ENCODE measurements around the gene TUBB6.

Gene TUBB6

GRCh38 chr18:12347895-12348294 lies 39.9 kb downstream of the TUBB6 start:
- Histone ChIP-seq H3K4me1 (ENCODE audit: control insufficient read depth, insufficient read depth, low read length) (no peaks in the 10 kb centered on the region), H3K36me3 (ENCODE audit: control insufficient read depth, insufficient read depth, low read length, severe bottlenecking) (peaks cover 96% of the 10 kb centered on the region), H3K4me3 (ENCODE audit: low read length) (no peak overlapping the region), H3K27me3 (replicated peaks; ENCODE audit: control insufficient read depth, insufficient read depth, low read length) (no peaks in the 10 kb centered on the region), H3K9ac (ENCODE audit: low read length) (no peak overlapping the region), H3K9me3 (ENCODE audit: control insufficient read depth, low read length) (no peaks in the 10 kb centered on the region)
- DNase-seq (ENCODE audit: low read depth): no peak

- peaks cover 96% of the 10 kb centered on the region for H3K36me3 ChIP-seq (ENCODE audit: control insufficient read depth, insufficient read depth, low read length, severe bottlenecking)
- no peak for DNase-seq (ENCODE audit: low read depth)
These were observed 44.1 kb downstream of the TUBB6 start for GRCh38 chr18:12352188-12352587.

DNA sequence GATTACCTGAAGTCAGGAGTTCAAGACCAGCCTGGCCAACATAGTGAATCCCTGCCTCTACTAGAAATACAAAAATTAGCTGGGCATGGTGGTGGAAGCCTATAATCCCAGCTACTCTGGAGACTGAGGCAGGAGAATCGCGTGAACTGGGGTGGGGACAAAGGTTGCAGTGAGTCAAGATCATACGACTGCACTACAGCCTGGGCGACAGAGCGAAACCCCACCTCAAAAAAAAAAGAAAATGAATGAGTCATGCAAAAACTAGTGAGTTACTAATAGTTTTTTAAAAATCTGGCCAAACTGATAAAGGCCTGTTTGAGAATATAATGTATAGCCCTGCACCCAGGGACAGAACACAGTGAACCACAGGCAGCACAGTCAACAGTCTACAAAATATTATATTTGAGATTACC lies 51.5 kb downstream of the TUBB6 start:
- no peaks in the 10 kb centered on the region for H3K9me3 ChIP-seq (ENCODE audit: control insufficient read depth, low read length)
- H3K27me3 ChIP-seq (replicated peaks; ENCODE audit: control insufficient read depth, insufficient read depth, low read length): no peaks in the 10 kb centered on the region
- DNase-seq (ENCODE audit: low read depth): no peak
- no peak overlapping the region for H3K9ac ChIP-seq (ENCODE audit: low read length)
- H3K4me1 ChIP-seq (ENCODE audit: control insufficient read depth, insufficient read depth, low read length): peaks cover 3% of the 10 kb centered on the region
- H3K4me3 ChIP-seq (ENCODE audit: low read length): no peak overlapping the region
- H3K36me3 ChIP-seq (ENCODE audit: control insufficient read depth, insufficient read depth, low read length, severe bottlenecking): peaks cover 96% of the 10 kb centered on the region

More at GRCh38 chr18:12352188-12352587, 44.1 kb downstream of the TUBB6 start:
- Histone ChIP-seq H3K27me3 (replicated peaks; ENCODE audit: control insufficient read depth, insufficient read depth, low read length) (no peaks in the 10 kb centered on the region), H3K4me3 (ENCODE audit: low read length) (no peak overlapping the region), H3K9ac (ENCODE audit: low read length) (no peak overlapping the region), H3K4me1 (ENCODE audit: control insufficient read depth, insufficient read depth, low read length) (no peaks in the 10 kb centered on the region), H3K9me3 (ENCODE audit: control insufficient read depth, low read length) (no peaks in the 10 kb centered on the region)

GRCh38 chr18:12361770-12362378 lies 53.8 kb downstream of the TUBB6 start:
- Histone ChIP-seq H3K27me3 (replicated peaks; ENCODE audit: control insufficient read depth, insufficient read depth, low read length) (no peaks in the 10 kb centered on the region), H3K9me3 (ENCODE audit: control insufficient read depth, low read length) (no peaks in the 10 kb centered on the region), H3K4me1 (ENCODE audit: control insufficient read depth, insufficient read depth, low read length) (peaks cover 3% of the 10 kb centered on the region), H3K4me3 (ENCODE audit: low read length) (no peak overlapping the region), H3K36me3 (ENCODE audit: control insufficient read depth, insufficient read depth, low read length, severe bottlenecking) (peaks cover 91% of the 10 kb centered on the region), H3K9ac (ENCODE audit: low read length) (no peak overlapping the region)
- DNase-seq (ENCODE audit: low read depth): no peak

DNA sequence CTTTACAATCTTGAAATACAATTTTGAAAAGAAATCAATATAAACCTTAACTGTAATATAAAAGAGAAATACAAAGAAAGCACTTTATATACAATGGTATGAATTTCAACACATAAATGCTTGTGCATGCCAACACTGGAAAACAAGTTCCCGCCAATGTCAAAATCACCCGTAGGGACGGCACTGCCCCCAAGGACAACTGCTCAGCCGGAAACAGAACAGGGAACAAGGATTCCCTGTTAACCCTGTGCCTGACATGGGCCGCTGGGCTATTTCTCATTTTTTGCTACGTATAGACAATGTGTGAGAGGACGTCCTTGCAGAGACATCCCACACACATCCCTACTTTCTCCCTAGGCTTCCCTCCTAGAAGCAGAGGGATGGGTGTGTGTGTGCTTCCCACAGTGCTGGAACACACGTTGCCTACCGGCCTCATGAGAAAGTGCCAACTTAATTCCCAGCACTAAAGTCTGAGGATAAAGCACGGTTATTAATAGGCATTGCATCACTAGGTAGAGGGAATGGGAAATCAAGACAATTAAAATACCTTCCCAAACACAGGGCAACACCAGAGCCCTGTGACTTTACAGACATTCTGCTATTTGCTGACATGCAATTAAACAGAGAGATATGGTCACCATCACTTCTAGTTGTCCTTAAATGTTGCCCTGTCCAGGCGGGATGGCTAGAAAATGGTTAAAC lies 54.6 kb downstream of the TUBB6 start:
- no peak overlapping the region for H3K4me3 ChIP-seq (ENCODE audit: low read length)
- no peak for DNase-seq (ENCODE audit: low read depth)
- H3K9me3 ChIP-seq (ENCODE audit: control insufficient read depth, low read length): no peaks in the 10 kb centered on the region
- H3K36me3 ChIP-seq (ENCODE audit: control insufficient read depth, insufficient read depth, low read length, severe bottlenecking): peaks cover 91% of the 10 kb centered on the region
- no peak overlapping the region for H3K9ac ChIP-seq (ENCODE audit: low read length)
- no peaks in the 10 kb centered on the region for H3K27me3 ChIP-seq (replicated peaks; ENCODE audit: control insufficient read depth, insufficient read depth, low read length)
- H3K4me1 ChIP-seq (ENCODE audit: control insufficient read depth, insufficient read depth, low read length): peaks cover 9% of the 10 kb centered on the region

DNA sequence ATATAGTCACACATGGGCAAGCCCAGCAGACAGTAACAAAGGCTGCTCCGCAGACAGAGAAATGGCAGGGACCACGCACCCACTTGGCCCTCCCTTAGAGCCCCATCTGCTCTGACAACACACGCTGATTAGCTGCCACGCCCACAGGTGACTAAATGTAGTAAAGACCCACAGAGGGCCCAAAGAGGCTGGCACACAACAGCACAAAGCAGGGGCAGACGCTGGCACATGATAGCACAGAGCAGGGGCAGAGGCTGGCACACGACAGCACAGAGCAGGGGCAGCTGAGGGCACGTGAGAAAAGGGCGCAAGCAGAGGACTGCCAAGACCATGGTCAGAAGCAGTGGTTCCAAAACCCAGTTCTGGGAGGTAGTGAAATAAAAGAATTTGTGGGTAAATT lies 58.3 kb downstream of the TUBB6 start:
- H3K4me3 ChIP-seq (ENCODE audit: low read length): no peak overlapping the region
- H3K9me3 ChIP-seq (ENCODE audit: control insufficient read depth, low read length): no peaks in the 10 kb centered on the region
- no peak for DNase-seq (ENCODE audit: low read depth)
- peaks cover 13% of the 10 kb centered on the region for H3K4me1 ChIP-seq (ENCODE audit: control insufficient read depth, insufficient read depth, low read length)
- H3K36me3 ChIP-seq (ENCODE audit: control insufficient read depth, insufficient read depth, low read length, severe bottlenecking): peaks cover 70% of the 10 kb centered on the region
- H3K9ac ChIP-seq (ENCODE audit: low read length): no peak overlapping the region
- H3K27me3 ChIP-seq (replicated peaks; ENCODE audit: control insufficient read depth, insufficient read depth, low read length): no peaks in the 10 kb centered on the region

- peaks cover 16% of the 10 kb centered on the region for H3K4me1 ChIP-seq (ENCODE audit: control insufficient read depth, insufficient read depth, low read length)
- no peak for DNase-seq (ENCODE audit: low read depth)
- no peaks in the 10 kb centered on the region for H3K9me3 ChIP-seq (ENCODE audit: control insufficient read depth, low read length)
- H3K36me3 ChIP-seq (ENCODE audit: control insufficient read depth, insufficient read depth, low read length, severe bottlenecking): peaks cover 66% of the 10 kb centered on the region
- H3K9ac ChIP-seq (ENCODE audit: low read length): no peak overlapping the region
- no peak overlapping the region for H3K4me3 ChIP-seq (ENCODE audit: low read length)
- no peaks in the 10 kb centered on the region for H3K27me3 ChIP-seq (replicated peaks; ENCODE audit: control insufficient read depth, insufficient read depth, low read length)
These were observed 58.7 kb downstream of the TUBB6 start for GRCh38 chr18:12366784-12367183.

- Histone ChIP-seq H3K4me3 (ENCODE audit: low read length) (no peak overlapping the region), H3K9ac (ENCODE audit: low read length) (no peak overlapping the region), H3K4me1 (ENCODE audit: control insufficient read depth, insufficient read depth, low read length) (peaks cover 33% of the 10 kb centered on the region), H3K36me3 (ENCODE audit: control insufficient read depth, insufficient read depth, low read length, severe bottlenecking) (peaks cover 45% of the 10 kb centered on the region), H3K9me3 (ENCODE audit: control insufficient read depth, low read length) (no peaks in the 10 kb centered on the region), H3K27me3 (replicated peaks; ENCODE audit: control insufficient read depth, insufficient read depth, low read length) (no peaks in the 10 kb centered on the region)
- DNase-seq (ENCODE audit: low read depth): no peak
These were observed 61.2 kb downstream of the TUBB6 start for GRCh38 chr18:12369211-12369610.

DNA sequence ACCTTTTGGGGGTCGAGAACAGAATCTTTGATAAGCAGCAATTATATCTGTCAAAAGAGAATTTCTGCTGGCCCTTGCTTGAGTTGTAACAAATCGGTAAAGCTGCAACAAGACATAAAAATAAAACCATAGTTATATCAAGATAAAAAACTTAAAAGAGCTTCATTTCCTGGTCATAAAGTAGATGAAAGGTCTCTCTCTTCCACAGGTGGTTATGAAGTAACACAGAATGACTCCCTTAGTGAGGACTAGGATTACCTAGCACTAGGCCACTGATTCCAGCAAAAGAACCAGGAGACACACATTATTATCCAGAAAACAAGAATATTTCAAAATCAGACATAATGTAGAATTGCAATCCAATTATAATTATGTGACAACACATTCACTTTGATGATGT lies 63.5 kb downstream of the TUBB6 start:
- Histone ChIP-seq H3K4me1 (ENCODE audit: control insufficient read depth, insufficient read depth, low read length) (peaks cover 48% of the 10 kb centered on the region), H3K9ac (ENCODE audit: low read length) (no peak overlapping the region), H3K4me3 (ENCODE audit: low read length) (no peak overlapping the region), H3K9me3 (ENCODE audit: control insufficient read depth, low read length) (no peaks in the 10 kb centered on the region), H3K27me3 (replicated peaks; ENCODE audit: control insufficient read depth, insufficient read depth, low read length) (no peaks in the 10 kb centered on the region), H3K36me3 (ENCODE audit: control insufficient read depth, insufficient read depth, low read length, severe bottlenecking) (peaks cover 31% of the 10 kb centered on the region)
- DNase-seq (ENCODE audit: low read depth): no peak

DNA sequence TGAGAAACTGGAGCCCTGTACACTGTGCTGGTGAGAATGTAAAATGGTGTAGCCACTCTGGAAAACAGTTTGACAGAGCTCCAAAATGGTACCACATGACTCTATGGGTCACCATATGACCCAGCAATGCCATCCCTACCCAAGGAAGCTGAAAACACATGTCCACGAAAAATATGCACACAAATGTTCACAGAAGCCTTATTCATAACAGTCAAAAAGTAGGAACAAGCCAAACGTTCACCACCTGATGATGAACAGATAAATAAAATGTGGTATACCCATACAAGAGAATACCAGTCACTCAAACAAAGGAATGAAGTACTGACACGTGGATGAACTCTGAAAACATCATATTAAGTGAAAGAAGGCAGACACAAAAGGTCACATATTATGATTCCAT lies 64.4 kb downstream of the TUBB6 start:
- H3K9ac ChIP-seq (ENCODE audit: low read length): no peak overlapping the region
- no peaks in the 10 kb centered on the region for H3K27me3 ChIP-seq (replicated peaks; ENCODE audit: control insufficient read depth, insufficient read depth, low read length)
- peaks cover 23% of the 10 kb centered on the region for H3K36me3 ChIP-seq (ENCODE audit: control insufficient read depth, insufficient read depth, low read length, severe bottlenecking)
- H3K4me1 ChIP-seq (ENCODE audit: control insufficient read depth, insufficient read depth, low read length): peaks cover 44% of the 10 kb centered on the region
- no peak overlapping the region for H3K4me3 ChIP-seq (ENCODE audit: low read length)
- no peak for DNase-seq (ENCODE audit: low read depth)
- no peaks in the 10 kb centered on the region for H3K9me3 ChIP-seq (ENCODE audit: control insufficient read depth, low read length)

- DNase-seq (ENCODE audit: low read depth): peak; percentile 30
- no peaks in the 10 kb centered on the region for H3K9me3 ChIP-seq (ENCODE audit: control insufficient read depth, low read length)
- H3K4me3 ChIP-seq (ENCODE audit: low read length): no peak overlapping the region
- no peaks in the 10 kb centered on the region for H3K27me3 ChIP-seq (replicated peaks; ENCODE audit: control insufficient read depth, insufficient read depth, low read length)
- H3K9ac ChIP-seq (ENCODE audit: low read length): no peak overlapping the region
- H3K4me1 ChIP-seq (ENCODE audit: control insufficient read depth, insufficient read depth, low read length): peaks cover 48% of the 10 kb centered on the region
- peaks cover 18% of the 10 kb centered on the region for H3K36me3 ChIP-seq (ENCODE audit: control insufficient read depth, insufficient read depth, low read length, severe bottlenecking)
These were observed 65.2 kb downstream of the TUBB6 start for GRCh38 chr18:12373116-12373770.

All from adipocyte (in vitro differentiated cells).